ENCODE data around the gene RAI1. TPM values are rescaled to one million over a fixed set of nuclear protein-coding genes. Genes with fewer than 3 reads are reported as not detected.

RAI1 gene
- total RNA-seq, 2 experiments from 2014 or later = 17.1 to 49.4 TPM

DNA sequence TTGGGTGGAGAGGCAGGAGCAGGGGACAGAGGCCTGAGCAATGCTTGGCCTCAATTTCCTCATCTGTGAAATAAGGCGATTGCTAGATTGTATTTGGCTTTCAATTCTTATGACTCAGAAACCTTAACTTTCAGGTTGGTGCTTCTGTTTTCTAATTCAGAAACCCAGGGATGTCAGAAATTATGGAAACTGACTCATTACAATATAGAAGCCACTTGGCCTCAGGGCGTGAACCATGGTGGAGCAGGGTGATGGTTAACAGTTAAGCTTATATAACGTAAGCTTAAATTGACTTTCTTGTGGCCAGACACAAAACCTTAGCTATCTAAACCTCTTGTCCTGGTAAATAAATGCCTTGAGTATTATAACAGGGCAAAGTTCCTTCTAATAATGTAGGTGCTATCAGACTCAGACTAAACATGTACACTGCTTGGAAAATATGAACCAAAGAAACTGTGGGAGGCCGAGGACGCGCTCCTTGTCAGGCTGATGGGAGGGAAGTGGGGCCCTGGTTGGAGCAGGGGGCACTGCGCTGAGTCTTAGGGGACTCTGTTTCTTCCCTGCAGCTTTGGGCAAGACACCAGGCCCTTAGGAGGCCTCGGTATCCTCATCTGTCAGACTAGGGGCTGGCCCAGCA, 172.7 kb downstream of the RAI1 start:
- no peaks in the 10 kb centered on the region for H4K20me1 ChIP-seq (ENCODE audit: insufficient read depth, low read length)
- no peaks in the 10 kb centered on the region for H3K9me2 ChIP-seq (ENCODE audit: insufficient read depth, low read length)
- H3K36me3 ChIP-seq (ENCODE audit: insufficient read depth, low read length) = no peaks in the 10 kb centered on the region
- intact Hi-C loops (cut with micrococcal nuclease; ENCODE audit: unreplicated experiment) = no loop called here
- BruUV-seq (replicated peaks) = no TSS peak
- CTCF ChIA-PET (ENCODE audit: unreplicated experiment) = interaction anchor here (0.5 to 0.7 kb wide), 2 partner anchors 19 to 20 kb away, joined by 3 read pairs; no protein-coding TSS in a partner anchor
- POLR2A ChIA-PET = no interaction called here
- TF ChIP-seq, protein P1, sequence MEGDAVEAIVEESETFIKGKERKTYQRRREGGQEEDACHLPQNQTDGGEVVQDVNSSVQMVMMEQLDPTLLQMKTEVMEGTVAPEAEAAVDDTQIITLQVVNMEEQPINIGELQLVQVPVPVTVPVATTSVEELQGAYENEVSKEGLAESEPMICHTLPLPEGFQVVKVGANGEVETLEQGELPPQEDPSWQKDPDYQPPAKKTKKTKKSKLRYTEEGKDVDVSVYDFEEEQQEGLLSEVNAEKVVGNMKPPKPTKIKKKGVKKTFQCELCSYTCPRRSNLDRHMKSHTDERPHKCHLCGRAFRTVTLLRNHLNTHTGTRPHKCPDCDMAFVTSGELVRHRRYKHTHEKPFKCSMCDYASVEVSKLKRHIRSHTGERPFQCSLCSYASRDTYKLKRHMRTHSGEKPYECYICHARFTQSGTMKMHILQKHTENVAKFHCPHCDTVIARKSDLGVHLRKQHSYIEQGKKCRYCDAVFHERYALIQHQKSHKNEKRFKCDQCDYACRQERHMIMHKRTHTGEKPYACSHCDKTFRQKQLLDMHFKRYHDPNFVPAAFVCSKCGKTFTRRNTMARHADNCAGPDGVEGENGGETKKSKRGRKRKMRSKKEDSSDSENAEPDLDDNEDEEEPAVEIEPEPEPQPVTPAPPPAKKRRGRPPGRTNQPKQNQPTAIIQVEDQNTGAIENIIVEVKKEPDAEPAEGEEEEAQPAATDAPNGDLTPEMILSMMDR (conservative IDR thresholded peaks at IDR 0.05; ENCODE audit: low read length) = no peak
- no peak for TF ChIP-seq EZH2phosphoT487 (IDR thresholded peaks at IDR 0.05; ENCODE audit: borderline replicate concordance, low read depth, low read length)
- no peak overlapping the region for H3K27ac ChIP-seq (ENCODE audit: low read depth, low read length, poor library complexity, severe bottlenecking)
- H3K79me2 ChIP-seq (ENCODE audit: insufficient read depth, low read depth, low read length) = no peaks in the 10 kb centered on the region
- no peak overlapping the region for H2AFZ ChIP-seq (ENCODE audit: low read length)
- peaks cover 17% of the 10 kb centered on the region for H3K4me1 ChIP-seq (ENCODE audit: insufficient read depth, low read length, poor library complexity, severe bottlenecking)
- H3K9me3 ChIP-seq (ENCODE audit: low read length) = no peaks in the 10 kb centered on the region
- H3K4me3 ChIP-seq (ENCODE audit: low read depth, low read length, poor library complexity, severe bottlenecking) = no peak overlapping the region
- DNase-seq (ENCODE audit: low spot score) = no peak
- no peak overlapping the region for H3K4me2 ChIP-seq (ENCODE audit: low read length)

- no peaks in the 10 kb centered on the region for H4K20me1 ChIP-seq (ENCODE audit: insufficient read depth, low read length)
- H3K4me3 ChIP-seq (ENCODE audit: low read depth, low read length, poor library complexity, severe bottlenecking) = no peak overlapping the region
- TF ChIP-seq, protein P1 (conservative IDR thresholded peaks at IDR 0.05; ENCODE audit: low read length) = no peak
- TF ChIP-seq EZH2phosphoT487 (IDR thresholded peaks at IDR 0.05; ENCODE audit: borderline replicate concordance, low read depth, low read length) = no peak
- H3K4me1 ChIP-seq (ENCODE audit: insufficient read depth, low read length, poor library complexity, severe bottlenecking) = no peaks in the 10 kb centered on the region
- BruUV-seq (replicated peaks) = no TSS peak
- H3K9me2 ChIP-seq (ENCODE audit: insufficient read depth, low read length) = no peaks in the 10 kb centered on the region
- DNase-seq (ENCODE audit: low spot score) = no peak
- H2AFZ ChIP-seq (ENCODE audit: low read length) = no peak overlapping the region
- ChIA-PET CTCF (ENCODE audit: unreplicated experiment) (no interaction called here), POLR2A (interaction anchor here (1.5 kb wide), 1 partner anchor 15 kb away, joined by 3 read pairs; no protein-coding TSS in a partner anchor)
- H3K27ac ChIP-seq (ENCODE audit: low read depth, low read length, poor library complexity, severe bottlenecking) = no peak overlapping the region
- no peaks in the 10 kb centered on the region for H3K9me3 ChIP-seq (ENCODE audit: low read length)
- no peak overlapping the region for H3K4me2 ChIP-seq (ENCODE audit: low read length)
- intact Hi-C loops (cut with micrococcal nuclease; ENCODE audit: unreplicated experiment) = no loop called here
- H3K79me2 ChIP-seq (ENCODE audit: insufficient read depth, low read depth, low read length) = no peaks in the 10 kb centered on the region
- H3K36me3 ChIP-seq (ENCODE audit: insufficient read depth, low read length) = no peaks in the 10 kb centered on the region
Measured at GRCh38 chr17:17855976-17856375, 174.7 kb downstream of the RAI1 start.

GRCh38 chr17:17856386-17856785, 175.1 kb downstream of the RAI1 start:
- no peaks in the 10 kb centered on the region for H3K79me2 ChIP-seq (ENCODE audit: insufficient read depth, low read depth, low read length)
- no peak for DNase-seq (ENCODE audit: low spot score)
- H3K4me3 ChIP-seq (ENCODE audit: low read depth, low read length, poor library complexity, severe bottlenecking) = no peak overlapping the region
- no peaks in the 10 kb centered on the region for H4K20me1 ChIP-seq (ENCODE audit: insufficient read depth, low read length)
- no peak overlapping the region for H3K4me2 ChIP-seq (ENCODE audit: low read length)
- TF ChIP-seq, protein P1 (conservative IDR thresholded peaks at IDR 0.05; ENCODE audit: low read length) = no peak
- TF ChIP-seq EZH2phosphoT487 (IDR thresholded peaks at IDR 0.05; ENCODE audit: borderline replicate concordance, low read depth, low read length) = no peak
- CTCF ChIA-PET (ENCODE audit: unreplicated experiment) = no interaction called here
- no peak overlapping the region for H2AFZ ChIP-seq (ENCODE audit: low read length)
- H3K27ac ChIP-seq (ENCODE audit: low read depth, low read length, poor library complexity, severe bottlenecking) = no peak overlapping the region
- no TSS peak for BruUV-seq (replicated peaks)
- no peaks in the 10 kb centered on the region for H3K9me3 ChIP-seq (ENCODE audit: low read length)
- intact Hi-C loops (cut with micrococcal nuclease; ENCODE audit: unreplicated experiment) = no loop called here
- H3K9me2 ChIP-seq (ENCODE audit: insufficient read depth, low read length) = no peaks in the 10 kb centered on the region
- POLR2A ChIA-PET = interaction anchor here (0.9 to 1.5 kb wide), 2 partner anchors 16 to 17 kb away, joined by 3 read pairs; no protein-coding TSS in a partner anchor
- no peaks in the 10 kb centered on the region for H3K36me3 ChIP-seq (ENCODE audit: insufficient read depth, low read length)
- H3K4me1 ChIP-seq (ENCODE audit: insufficient read depth, low read length, poor library complexity, severe bottlenecking) = no peaks in the 10 kb centered on the region

Data from OCI-LY7 (cell line).